H1 (cell line): ENCODE data around the gene SLC66A2. TPM values are rescaled to one million over a fixed set of nuclear protein-coding genes. Genes with fewer than 3 reads are reported as not detected.
A peak's percentile ranks its signal among the peaks of the same experiment; 100 is the strongest.

Experiments
- BACH1 ChIP-seq: IDR thresholded peaks from 2 replicates; pipeline ENCODE4 v1.6.1; 2012; ENCODE audit warnings: low read length, improper control_type of control experiment
- CBX8 ChIP-seq: fragments of 300-800, 300-1000 bp; sonication (generic); IDR thresholded peaks from 2 replicates; pipeline ENCODE4 v1.7.1; 2016; ENCODE audit warnings: low read depth, low read length, borderline replicate concordance
- CTBP2 ChIP-seq: IDR thresholded peaks from 2 replicates; pipeline ENCODE4 v1.7.0; 2011; ENCODE audit warnings: borderline replicate concordance, mild to moderate bottlenecking, moderate library complexity, mixed read lengths, low read length; ENCODE audit not compliant: insufficient read depth, insufficient read length
- HDAC6 ChIP-seq: IDR thresholded peaks from one replicate; pipeline ENCODE4 v1.7.1; 2012; ENCODE audit warnings: low read depth, mild to moderate bottlenecking, inconsistent platforms, low read length, moderate library complexity
- NRF1 ChIP-seq: IDR thresholded peaks from 2 replicates; pipeline ENCODE4 v1.6.1; 2011; ENCODE audit warnings: mild to moderate bottlenecking, low read depth, low read length, improper control_type of control experiment
- POLR2AphosphoS5 ChIP-seq: IDR thresholded peaks from 2 replicates; pipeline ENCODE4 v1.6.1; 2011; ENCODE audit warnings: low read depth, low read length
- SIN3A ChIP-seq, 2 experiments: IDR thresholded peaks in 1 of 2; conservative IDR thresholded peaks in 1 of 2; 2 replicates each; pipeline ENCODE4 v1.6.1; 2011 to 2012; ENCODE audit warnings: low read length in 2 of 2, improper control_type of control experiment in 1 of 2, low read depth in 1 of 2, mild to moderate bottlenecking in 1 of 2
- TEAD4 ChIP-seq: IDR thresholded peaks from 2 replicates; pipeline ENCODE4 v1.6.1; 2012; ENCODE audit warnings: low read depth, low read length, inconsistent platforms, mixed read lengths
- polyA plus RNA-seq, 7 experiments: library from polyadenylated mRNA; depleted of rRNA in 3 of 7; stranded (reverse) in 5 of 7; unstranded in 2 of 7; fragments of >200 nt in 5 of 7; fragments of 200-250 nt in 2 of 7; gene quantifications; 1 replicate in 5 of 7; 2 replicates in 1 of 7; 4 replicates in 1 of 7; pipeline versions ENCODE4 v1.2.1 to v1.2.3, GENCODE V29; 2011 to 2013; ENCODE audit warnings: missing spikeins in 2 of 7, mixed read lengths in 2 of 7
- total RNA-seq: library from RNA; stranded (reverse); fragmentation: NEBNext Ultra II Directional; extraction: Animal tissue kit (Norgen Biotek cat#: 25700); gene quantifications from 2 replicates; pipeline ENCODE4 v1.2.1, GENCODE V29; 2021
- TF ChIP-seq, protein P1 (sequence below): fragments of 300-600 bp; sonication (generic); IDR thresholded peaks from 2 replicates; pipeline ENCODE4 v1.7.1; 2012; ENCODE audit warnings: low read length, moderate library complexity, mild to moderate bottlenecking, inconsistent platforms; ENCODE audit not compliant: insufficient replicate concordance

SLC66A2 gene
- total and polyA plus RNA-seq, 2 of the 8 experiments (the other 6 are each of a cell fraction or from before 2014, with no cell fraction given): 15.0 to 18.9 TPM

GRCh38 chr18:79856119-79857007, 95.1 kb downstream of the SLC66A2 start (continued):
- TF ChIP-seq, protein P1, sequence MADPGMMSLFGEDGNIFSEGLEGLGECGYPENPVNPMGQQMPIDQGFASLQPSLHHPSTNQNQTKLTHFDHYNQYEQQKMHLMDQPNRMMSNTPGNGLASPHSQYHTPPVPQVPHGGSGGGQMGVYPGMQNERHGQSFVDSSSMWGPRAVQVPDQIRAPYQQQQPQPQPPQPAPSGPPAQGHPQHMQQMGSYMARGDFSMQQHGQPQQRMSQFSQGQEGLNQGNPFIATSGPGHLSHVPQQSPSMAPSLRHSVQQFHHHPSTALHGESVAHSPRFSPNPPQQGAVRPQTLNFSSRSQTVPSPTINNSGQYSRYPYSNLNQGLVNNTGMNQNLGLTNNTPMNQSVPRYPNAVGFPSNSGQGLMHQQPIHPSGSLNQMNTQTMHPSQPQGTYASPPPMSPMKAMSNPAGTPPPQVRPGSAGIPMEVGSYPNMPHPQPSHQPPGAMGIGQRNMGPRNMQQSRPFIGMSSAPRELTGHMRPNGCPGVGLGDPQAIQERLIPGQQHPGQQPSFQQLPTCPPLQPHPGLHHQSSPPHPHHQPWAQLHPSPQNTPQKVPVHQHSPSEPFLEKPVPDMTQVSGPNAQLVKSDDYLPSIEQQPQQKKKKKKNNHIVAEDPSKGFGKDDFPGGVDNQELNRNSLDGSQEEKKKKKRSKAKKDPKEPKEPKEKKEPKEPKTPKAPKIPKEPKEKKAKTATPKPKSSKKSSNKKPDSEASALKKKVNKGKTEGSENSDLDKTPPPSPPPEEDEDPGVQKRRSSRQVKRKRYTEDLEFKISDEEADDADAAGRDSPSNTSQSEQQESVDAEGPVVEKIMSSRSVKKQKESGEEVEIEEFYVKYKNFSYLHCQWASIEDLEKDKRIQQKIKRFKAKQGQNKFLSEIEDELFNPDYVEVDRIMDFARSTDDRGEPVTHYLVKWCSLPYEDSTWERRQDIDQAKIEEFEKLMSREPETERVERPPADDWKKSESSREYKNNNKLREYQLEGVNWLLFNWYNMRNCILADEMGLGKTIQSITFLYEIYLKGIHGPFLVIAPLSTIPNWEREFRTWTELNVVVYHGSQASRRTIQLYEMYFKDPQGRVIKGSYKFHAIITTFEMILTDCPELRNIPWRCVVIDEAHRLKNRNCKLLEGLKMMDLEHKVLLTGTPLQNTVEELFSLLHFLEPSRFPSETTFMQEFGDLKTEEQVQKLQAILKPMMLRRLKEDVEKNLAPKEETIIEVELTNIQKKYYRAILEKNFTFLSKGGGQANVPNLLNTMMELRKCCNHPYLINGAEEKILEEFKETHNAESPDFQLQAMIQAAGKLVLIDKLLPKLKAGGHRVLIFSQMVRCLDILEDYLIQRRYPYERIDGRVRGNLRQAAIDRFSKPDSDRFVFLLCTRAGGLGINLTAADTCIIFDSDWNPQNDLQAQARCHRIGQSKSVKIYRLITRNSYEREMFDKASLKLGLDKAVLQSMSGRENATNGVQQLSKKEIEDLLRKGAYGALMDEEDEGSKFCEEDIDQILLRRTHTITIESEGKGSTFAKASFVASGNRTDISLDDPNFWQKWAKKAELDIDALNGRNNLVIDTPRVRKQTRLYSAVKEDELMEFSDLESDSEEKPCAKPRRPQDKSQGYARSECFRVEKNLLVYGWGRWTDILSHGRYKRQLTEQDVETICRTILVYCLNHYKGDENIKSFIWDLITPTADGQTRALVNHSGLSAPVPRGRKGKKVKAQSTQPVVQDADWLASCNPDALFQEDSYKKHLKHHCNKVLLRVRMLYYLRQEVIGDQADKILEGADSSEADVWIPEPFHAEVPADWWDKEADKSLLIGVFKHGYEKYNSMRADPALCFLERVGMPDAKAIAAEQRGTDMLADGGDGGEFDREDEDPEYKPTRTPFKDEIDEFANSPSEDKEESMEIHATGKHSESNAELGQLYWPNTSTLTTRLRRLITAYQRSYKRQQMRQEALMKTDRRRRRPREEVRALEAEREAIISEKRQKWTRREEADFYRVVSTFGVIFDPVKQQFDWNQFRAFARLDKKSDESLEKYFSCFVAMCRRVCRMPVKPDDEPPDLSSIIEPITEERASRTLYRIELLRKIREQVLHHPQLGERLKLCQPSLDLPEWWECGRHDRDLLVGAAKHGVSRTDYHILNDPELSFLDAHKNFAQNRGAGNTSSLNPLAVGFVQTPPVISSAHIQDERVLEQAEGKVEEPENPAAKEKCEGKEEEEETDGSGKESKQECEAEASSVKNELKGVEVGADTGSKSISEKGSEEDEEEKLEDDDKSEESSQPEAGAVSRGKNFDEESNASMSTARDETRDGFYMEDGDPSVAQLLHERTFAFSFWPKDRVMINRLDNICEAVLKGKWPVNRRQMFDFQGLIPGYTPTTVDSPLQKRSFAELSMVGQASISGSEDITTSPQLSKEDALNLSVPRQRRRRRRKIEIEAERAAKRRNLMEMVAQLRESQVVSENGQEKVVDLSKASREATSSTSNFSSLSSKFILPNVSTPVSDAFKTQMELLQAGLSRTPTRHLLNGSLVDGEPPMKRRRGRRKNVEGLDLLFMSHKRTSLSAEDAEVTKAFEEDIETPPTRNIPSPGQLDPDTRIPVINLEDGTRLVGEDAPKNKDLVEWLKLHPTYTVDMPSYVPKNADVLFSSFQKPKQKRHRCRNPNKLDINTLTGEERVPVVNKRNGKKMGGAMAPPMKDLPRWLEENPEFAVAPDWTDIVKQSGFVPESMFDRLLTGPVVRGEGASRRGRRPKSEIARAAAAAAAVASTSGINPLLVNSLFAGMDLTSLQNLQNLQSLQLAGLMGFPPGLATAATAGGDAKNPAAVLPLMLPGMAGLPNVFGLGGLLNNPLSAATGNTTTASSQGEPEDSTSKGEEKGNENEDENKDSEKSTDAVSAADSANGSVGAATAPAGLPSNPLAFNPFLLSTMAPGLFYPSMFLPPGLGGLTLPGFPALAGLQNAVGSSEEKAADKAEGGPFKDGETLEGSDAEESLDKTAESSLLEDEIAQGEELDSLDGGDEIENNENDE: no peak
- no peak for TF ChIP-seq CTBP2
- no peak for TF ChIP-seq POLR2AphosphoS5
- no peak for TF ChIP-seq BACH1
- TF ChIP-seq HDAC6: no peak
- TF ChIP-seq SIN3A (conservative IDR thresholded peaks at IDR 0.05 in 1 of 2, IDR thresholded peaks at IDR 0.05 in 1 of 2; ENCODE audit: low read depth in 1 of 2, low read length in 2 of 2): 0 out of 4 replicates have a peak, but pooled peaks of 1 of the 2 experiments have one; percentile 32
- TF ChIP-seq TEAD4: no peak
- TF ChIP-seq NRF1: no peak
- TF ChIP-seq CBX8: no peak
